ENCODE results near the gene CBLN3. TPM values are rescaled to one million over a fixed set of nuclear protein-coding genes. Genes with fewer than 3 reads are reported as not detected.

The CBLN3 gene
- total RNA-seq, 3 donors from 2014 or later (not counting 1 experiment from before 2014, with no cell fraction given): 0.75 to 1.5 (median 1.1) TPM

DNA sequence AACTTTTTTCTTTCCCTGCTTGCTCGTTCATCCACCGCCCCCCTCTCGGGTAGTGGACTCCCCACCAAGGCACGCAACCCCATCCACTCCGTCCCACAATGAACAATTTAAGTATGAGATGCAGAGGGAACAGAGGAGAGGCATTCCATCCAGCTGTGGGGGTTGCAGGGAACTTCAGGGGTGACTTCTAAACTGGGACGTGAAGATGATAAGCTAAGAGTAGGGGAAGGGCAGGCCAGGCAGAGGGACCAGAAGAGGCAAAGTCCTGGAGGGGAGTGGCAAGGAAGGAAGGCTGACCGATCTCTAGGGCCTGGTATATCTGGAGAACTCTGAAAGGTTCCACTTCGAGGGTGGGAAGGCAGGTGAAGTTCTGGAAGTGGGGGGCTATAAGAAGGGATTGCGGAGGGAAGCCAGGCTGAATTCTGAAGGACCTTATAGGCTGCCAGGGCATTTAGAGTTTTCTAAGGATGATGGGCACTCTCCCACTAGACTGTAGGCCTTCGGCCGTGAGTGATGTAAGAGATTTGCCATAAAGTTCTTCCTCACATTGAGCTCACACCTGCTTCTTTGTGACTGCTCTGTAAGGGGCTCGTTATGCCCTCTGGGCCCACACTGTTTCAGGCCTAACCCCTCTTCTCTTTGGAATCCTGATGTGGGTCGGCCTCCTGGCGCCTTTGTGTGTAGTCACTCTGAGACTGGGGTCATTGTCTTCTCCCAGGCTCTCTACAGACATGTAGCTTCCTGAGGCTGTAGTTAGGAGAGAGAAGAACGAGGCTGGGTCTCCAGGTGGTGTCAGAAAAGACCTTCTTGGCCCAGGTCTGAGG, 49.3 kb downstream of the CBLN3 start:
- no peak for DNase-seq
- ATAC-seq: no peak
- TF ChIP-seq, protein P1, sequence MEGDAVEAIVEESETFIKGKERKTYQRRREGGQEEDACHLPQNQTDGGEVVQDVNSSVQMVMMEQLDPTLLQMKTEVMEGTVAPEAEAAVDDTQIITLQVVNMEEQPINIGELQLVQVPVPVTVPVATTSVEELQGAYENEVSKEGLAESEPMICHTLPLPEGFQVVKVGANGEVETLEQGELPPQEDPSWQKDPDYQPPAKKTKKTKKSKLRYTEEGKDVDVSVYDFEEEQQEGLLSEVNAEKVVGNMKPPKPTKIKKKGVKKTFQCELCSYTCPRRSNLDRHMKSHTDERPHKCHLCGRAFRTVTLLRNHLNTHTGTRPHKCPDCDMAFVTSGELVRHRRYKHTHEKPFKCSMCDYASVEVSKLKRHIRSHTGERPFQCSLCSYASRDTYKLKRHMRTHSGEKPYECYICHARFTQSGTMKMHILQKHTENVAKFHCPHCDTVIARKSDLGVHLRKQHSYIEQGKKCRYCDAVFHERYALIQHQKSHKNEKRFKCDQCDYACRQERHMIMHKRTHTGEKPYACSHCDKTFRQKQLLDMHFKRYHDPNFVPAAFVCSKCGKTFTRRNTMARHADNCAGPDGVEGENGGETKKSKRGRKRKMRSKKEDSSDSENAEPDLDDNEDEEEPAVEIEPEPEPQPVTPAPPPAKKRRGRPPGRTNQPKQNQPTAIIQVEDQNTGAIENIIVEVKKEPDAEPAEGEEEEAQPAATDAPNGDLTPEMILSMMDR (IDR thresholded peaks at IDR 0.05): no peak
- no peaks in the 10 kb centered on the region for H3K9me3 ChIP-seq (ENCODE audit: control insufficient read depth, insufficient read depth, low read length)
- H3K4me3 ChIP-seq (ENCODE audit: low read length): no peak overlapping the region
- Mint-ChIP-seq H3K27me3 (ENCODE audit: low read depth in 2 of 2) (peaks cover 5 to 9% of the 10 kb centered on the region in 2 donors), H3K9me3 (no peaks in the 10 kb centered on the region), H3K36me3 (no peaks in the 10 kb centered on the region), H3K27ac (no peak overlapping the region), H3K4me1 (no peaks in the 10 kb centered on the region), H3K4me3 (no peak overlapping the region)
- H3K36me3 ChIP-seq (ENCODE audit: control insufficient read depth, insufficient read depth, low read length): no peaks in the 10 kb centered on the region
- WGBS (ENCODE audit: insufficient coverage): 88% methylated on average over 13 of the region's 15 CpGs
- intact Hi-C loops (cut with micrococcal nuclease): no loop called here
- no peak overlapping the region for H3K27ac ChIP-seq (ENCODE audit: low read length)
- no peaks in the 10 kb centered on the region for H3K4me1 ChIP-seq (ENCODE audit: control insufficient read depth, insufficient read depth, low read length)
- H3K27me3 ChIP-seq (ENCODE audit: control insufficient read depth, insufficient read depth, low read length): no peaks in the 10 kb centered on the region

DNA sequence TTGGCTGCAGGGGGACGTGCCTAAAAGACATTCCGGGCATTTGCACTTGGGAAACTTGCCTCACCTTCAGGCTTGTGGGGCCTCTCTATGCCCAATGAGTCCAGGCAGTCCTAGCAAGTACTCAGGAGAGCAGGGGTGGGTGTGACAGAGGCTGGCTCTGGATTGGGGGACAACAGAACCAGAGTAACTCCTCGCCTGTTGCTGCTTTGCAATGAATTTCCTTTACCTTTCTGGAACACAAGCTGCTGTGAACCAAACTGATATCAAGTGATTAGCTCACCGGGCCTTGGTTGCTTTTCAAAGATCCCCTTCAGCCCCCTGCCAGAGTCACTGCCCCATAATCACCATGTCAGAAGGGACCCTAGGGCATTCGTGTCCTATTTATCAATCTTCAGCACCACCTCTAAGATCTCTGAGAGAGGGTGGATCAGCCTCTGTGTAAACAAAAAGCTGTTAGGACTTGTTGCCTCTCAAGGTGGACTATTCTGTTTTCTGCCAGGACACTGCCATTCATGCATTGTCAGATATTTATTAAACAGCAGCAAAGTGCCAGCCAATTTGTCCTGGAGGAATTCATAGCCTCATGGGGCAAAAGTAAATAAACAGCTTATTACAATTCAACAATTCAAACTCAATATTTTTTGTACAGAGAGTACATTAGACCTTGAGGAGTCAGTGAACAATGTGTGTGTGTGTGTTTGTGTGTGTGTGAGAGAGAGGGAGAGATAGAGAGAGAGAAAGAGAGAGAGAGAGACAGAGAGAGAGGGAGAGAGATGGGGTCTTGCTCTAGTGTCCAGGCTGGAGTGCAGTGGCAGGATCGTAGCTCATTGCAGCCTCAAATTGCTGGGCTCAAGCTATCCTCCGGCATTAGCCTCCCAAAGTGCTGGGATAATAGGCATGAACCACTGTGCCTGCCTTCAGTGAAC, 50.2 kb downstream of the CBLN3 start:
- no peak for DNase-seq
- Histone ChIP-seq H3K27me3 (ENCODE audit: control insufficient read depth, insufficient read depth, low read length) (no peaks in the 10 kb centered on the region), H3K4me1 (ENCODE audit: control insufficient read depth, insufficient read depth, low read length) (no peaks in the 10 kb centered on the region), H3K9me3 (ENCODE audit: control insufficient read depth, insufficient read depth, low read length) (no peaks in the 10 kb centered on the region), H3K27ac (ENCODE audit: low read length) (no peak overlapping the region), H3K4me3 (ENCODE audit: low read length) (no peak overlapping the region), H3K36me3 (ENCODE audit: control insufficient read depth, insufficient read depth, low read length) (no peaks in the 10 kb centered on the region)
- Mint-ChIP-seq H3K36me3 (no peaks in the 10 kb centered on the region), H3K27me3 (ENCODE audit: low read depth in 2 of 2) (peaks cover 0 to 4% of the 10 kb centered on the region in 2 donors), H3K4me1 (no peaks in the 10 kb centered on the region), H3K9me3 (no peaks in the 10 kb centered on the region), H3K27ac (no peak overlapping the region), H3K4me3 (no peak overlapping the region)
- 88% methylated on average over 6 of the region's 7 CpGs for WGBS (ENCODE audit: insufficient coverage)
- TF ChIP-seq, protein P1 (IDR thresholded peaks at IDR 0.05): no peak
- intact Hi-C loops (cut with micrococcal nuclease): no loop called here
- ATAC-seq: no peak

DNA sequence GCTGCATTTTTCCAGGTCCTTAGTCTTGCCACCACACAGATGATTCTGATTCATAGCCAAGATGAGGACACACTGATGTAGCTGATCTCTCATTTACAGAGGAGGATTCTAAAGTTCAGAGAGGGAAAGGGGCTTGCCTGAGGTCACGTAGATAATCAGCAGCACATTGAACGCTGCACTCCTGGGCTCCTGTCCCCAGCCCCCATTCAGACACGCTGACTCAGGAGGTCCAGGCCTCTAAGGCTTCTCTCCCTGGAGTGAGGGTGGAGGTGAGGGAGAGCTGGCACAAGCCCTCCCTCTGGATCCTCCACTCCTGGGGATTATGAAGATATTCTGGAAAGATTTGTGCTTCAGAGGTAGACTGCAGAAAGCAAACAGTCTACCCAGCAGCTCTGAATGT, 51.1 kb downstream of the CBLN3 start:
- no peaks in the 10 kb centered on the region for H3K9me3 Mint-ChIP-seq
- Histone ChIP-seq H3K27ac (ENCODE audit: low read length) (no peak overlapping the region), H3K4me1 (ENCODE audit: control insufficient read depth, insufficient read depth, low read length) (no peaks in the 10 kb centered on the region), H3K27me3 (ENCODE audit: control insufficient read depth, insufficient read depth, low read length) (no peaks in the 10 kb centered on the region), H3K9me3 (ENCODE audit: control insufficient read depth, insufficient read depth, low read length) (no peaks in the 10 kb centered on the region), H3K36me3 (ENCODE audit: control insufficient read depth, insufficient read depth, low read length) (no peaks in the 10 kb centered on the region), H3K4me3 (ENCODE audit: low read length) (no peak overlapping the region)
- TF ChIP-seq, protein P1 (IDR thresholded peaks at IDR 0.05): no peak
- H3K4me1 Mint-ChIP-seq: no peaks in the 10 kb centered on the region
- no peak for DNase-seq
- no peaks in the 10 kb centered on the region for H3K36me3 Mint-ChIP-seq
- intact Hi-C loops (cut with micrococcal nuclease): no loop called here
- no peak for ATAC-seq
- H3K4me3 Mint-ChIP-seq: no peak overlapping the region
- no peak overlapping the region for H3K27ac Mint-ChIP-seq
- WGBS (ENCODE audit: insufficient coverage): 97% methylated on average over 3 of the region's 3 CpGs
- peaks cover 0 to 7% of the 10 kb centered on the region in 2 donors for H3K27me3 Mint-ChIP-seq (ENCODE audit: low read depth in 2 of 2)
